ENCODE data around the gene HABP4.
"Not testable (repeated sequence)": the region's sequence is repeated elsewhere in the genome, so short reads cannot be mapped to it uniquely, and the experiment has no call there.

HABP4 gene

DNA sequence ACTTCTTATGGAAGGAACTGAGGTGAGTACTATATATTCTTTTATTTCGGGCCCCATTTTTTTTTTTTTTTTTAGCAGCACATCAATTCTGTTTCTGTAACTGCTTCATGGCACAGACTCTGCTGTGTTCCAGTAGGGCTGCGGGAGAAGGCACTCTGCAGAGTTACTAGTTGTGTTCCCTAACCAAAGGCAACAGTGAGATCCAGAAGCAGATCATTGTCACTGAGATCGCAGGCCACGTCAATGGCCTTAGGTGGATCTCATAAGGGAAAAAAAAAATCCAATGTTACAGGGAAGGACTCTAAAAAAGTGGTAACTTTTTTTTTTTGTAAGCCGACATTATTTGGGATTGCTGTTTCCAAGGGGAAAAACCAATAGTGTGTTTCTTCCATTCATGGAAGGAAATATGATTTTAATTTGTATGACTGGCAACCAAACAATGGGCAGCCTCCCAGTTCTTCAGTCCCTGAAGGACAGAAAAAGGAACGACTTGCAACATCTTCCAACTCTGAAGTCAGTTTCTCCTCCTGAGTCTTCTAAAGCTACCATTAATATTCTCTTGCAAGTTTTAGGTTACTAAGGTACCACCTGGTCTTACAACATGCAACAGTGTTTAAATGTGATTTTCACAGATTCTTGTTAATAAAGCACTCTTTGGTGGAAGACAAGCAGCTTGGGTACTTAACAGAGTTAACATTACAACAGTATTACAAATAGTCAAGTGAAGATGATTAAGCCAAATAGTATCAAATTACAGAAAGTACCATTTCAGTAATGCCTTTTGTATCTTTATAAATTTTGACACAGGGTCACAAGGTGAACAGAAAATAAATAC lies 52.8 kb downstream of the HABP4 start:
- no peak for DNase-seq (ENCODE audit: low read depth in 1 of 2, low spot score in 1 of 2)
- Histone ChIP-seq H3K4me3 (replicated peaks; ENCODE audit: insufficient read depth, low read length) (no peak overlapping the region), H3K27me3 (ENCODE audit: insufficient read depth, poor library complexity, severe bottlenecking) (no peaks in the 10 kb centered on the region), H3K27ac (replicated peaks) (no peak overlapping the region)
- no peak for TF ChIP-seq REST (IDR thresholded peaks at IDR 0.05; ENCODE audit: insufficient replicate concordance, low read depth)
- no peak for TF ChIP-seq CTCF (IDR thresholded peaks at IDR 0.05; ENCODE audit: insufficient read depth, low read length)

DNA sequence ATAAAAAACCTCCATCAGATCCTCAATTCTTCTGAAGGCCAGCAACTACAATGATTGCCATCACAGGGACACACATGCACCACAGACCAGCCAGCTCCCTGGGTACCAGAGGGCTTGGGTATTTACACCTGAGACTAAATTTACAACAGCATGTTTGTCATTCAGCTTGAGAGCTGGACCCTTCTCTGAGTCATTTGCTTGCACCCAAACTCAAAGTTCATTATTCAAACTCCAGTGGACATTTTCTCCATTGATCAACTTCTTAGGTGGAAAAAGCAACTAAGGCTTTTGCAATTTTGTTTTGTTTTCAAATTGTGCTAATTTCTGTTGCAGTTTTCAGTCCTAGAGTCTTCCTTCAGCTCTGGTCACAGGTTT lies 53.4 kb downstream of the HABP4 start:
- not testable (repeated sequence) for H3K4me3 ChIP-seq (replicated peaks; ENCODE audit: insufficient read depth, low read length); H3K27ac ChIP-seq (replicated peaks); DNase-seq (ENCODE audit: low read depth in 1 of 2, low spot score in 1 of 2); H3K27me3 ChIP-seq (ENCODE audit: insufficient read depth, poor library complexity, severe bottlenecking)

DNA sequence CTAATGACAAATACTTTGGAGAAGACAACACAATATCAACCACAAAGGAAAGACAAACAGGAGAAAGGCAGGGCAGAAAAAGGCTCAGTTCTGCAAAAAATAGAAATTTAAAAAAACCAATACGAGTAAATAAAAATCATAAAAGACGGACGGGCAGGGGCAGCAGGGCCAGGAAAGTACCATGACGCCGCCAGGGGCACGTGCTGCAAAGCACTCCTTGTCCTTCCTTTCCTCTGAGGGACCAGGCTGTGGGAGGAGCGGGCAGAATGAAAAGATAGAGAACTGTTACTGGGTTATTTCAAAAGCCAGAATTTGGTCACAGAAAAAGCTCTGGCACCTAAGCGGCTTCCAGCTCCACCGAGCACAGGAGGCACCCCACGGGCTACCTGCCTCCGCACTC lies 53.9 kb downstream of the HABP4 start:
- no peak for DNase-seq (ENCODE audit: low read depth in 1 of 2, low spot score in 1 of 2)
- H3K27me3 ChIP-seq (ENCODE audit: insufficient read depth, poor library complexity, severe bottlenecking), result no peaks in the 10 kb centered on the region
- no peak overlapping the region for H3K4me3 ChIP-seq (replicated peaks; ENCODE audit: insufficient read depth, low read length)
- no peak for TF ChIP-seq GABPA (IDR thresholded peaks at IDR 0.05; ENCODE audit: low read depth)
- TF ChIP-seq REST (IDR thresholded peaks at IDR 0.05; ENCODE audit: insufficient replicate concordance, low read depth), result no peak
- TF ChIP-seq POLR2AphosphoS5 (IDR thresholded peaks at IDR 0.05; ENCODE audit: low read depth), result no peak
- TF ChIP-seq CTCF (IDR thresholded peaks at IDR 0.05; ENCODE audit: insufficient read depth, low read length), result no peak
- TF ChIP-seq SPI1 (IDR thresholded peaks at IDR 0.05; ENCODE audit: borderline replicate concordance, low read depth), result no peak
- no peak overlapping the region for H3K27ac ChIP-seq (replicated peaks)

- TF ChIP-seq SPI1 (IDR thresholded peaks at IDR 0.05; ENCODE audit: borderline replicate concordance, low read depth), result no peak
- no peak for TF ChIP-seq POLR2AphosphoS5 (IDR thresholded peaks at IDR 0.05; ENCODE audit: low read depth)
- TF ChIP-seq GABPA (IDR thresholded peaks at IDR 0.05; ENCODE audit: low read depth), result no peak
- TF ChIP-seq CTCF (IDR thresholded peaks at IDR 0.05; ENCODE audit: insufficient read depth, low read length), result no peak
- no peak for TF ChIP-seq REST (IDR thresholded peaks at IDR 0.05; ENCODE audit: insufficient replicate concordance, low read depth)
- H3K27ac ChIP-seq (replicated peaks), result no peak overlapping the region
- H3K27me3 ChIP-seq (ENCODE audit: insufficient read depth, poor library complexity, severe bottlenecking), result no peaks in the 10 kb centered on the region
- H3K4me3 ChIP-seq (replicated peaks; ENCODE audit: insufficient read depth, low read length), result no peak overlapping the region
- DNase-seq (ENCODE audit: low read depth in 1 of 2, low spot score in 1 of 2), result no peak
Observed at GRCh38 chr9:96505316-96505991, 55.5 kb downstream of the HABP4 start.
